Stomach (tissue), 4 donors: Measurements from ENCODE around the gene BRCA2.

Source experiments
- CTCF ChIP-seq, 7 experiments: fragments of 450-650 bp in 4 of 7; fragments of 200-600 bp in 3 of 7; sonication (generic) in 3 of 7; IDR thresholded peaks; one replicate each; pipeline ENCODE4 v1.5.1; 2016 to 2019; ENCODE audit warnings: antibody characterized with exemption in 7 of 7, control low read depth in 2 of 7, mild to moderate bottlenecking in 1 of 7
- EP300 ChIP-seq: sonication (generic); formaldehyde crosslinking; IDR thresholded peaks from one replicate; pipeline ENCODE4 v1.6.1; 2017; ENCODE audit warnings: antibody characterized with exemption
- POLR2A ChIP-seq, 4 donors: fragments of 450-650 bp; IDR thresholded peaks; one replicate each; pipeline ENCODE4 v1.6.1; 2016; ENCODE audit warnings: antibody characterized with exemption in 4 of 4, control low read depth in 2 of 4, mild to moderate bottlenecking in 1 of 4, moderate library complexity in 1 of 4
- POLR2AphosphoS5 ChIP-seq, 3 donors: sonication (generic); formaldehyde crosslinking; IDR thresholded peaks; one replicate each; pipeline ENCODE4 v1.6.1; 2016; ENCODE audit warnings: antibody characterized with exemption in 3 of 3

- TF ChIP-seq CTCF (IDR thresholded peaks at IDR 0.05) (no peak), EP300 (no peak), POLR2A (IDR thresholded peaks at IDR 0.05) (no peak), POLR2AphosphoS5 (IDR thresholded peaks at IDR 0.05) (no peak)
Observed at GRCh38 chr13:32376642-32377415, 61.5 kb downstream of the BRCA2 start.
